ENCODE measurements around the gene FAM9C. TPM values are rescaled to one million over a fixed set of nuclear protein-coding genes. Genes with fewer than 3 reads are reported as not detected.

FAM9C gene
- total and polyA plus RNA-seq, 2 donors (not counting 3 experiments of a cell fraction or from before 2014, with no cell fraction given), result not detected

GRCh38 chrX:13066391-13066790 is 22.0 kb upstream of the FAM9C start:
- Histone ChIP-seq H3K4me3 (replicated peaks in 1 of 3; ENCODE audit: insufficient read depth in 1 of 3, low read depth in 1 of 3, low read length in 3 of 3) (no peak overlapping the region), H3K9ac (replicated peaks; ENCODE audit: extremely low read depth, insufficient read depth, low read length) (no peak overlapping the region), H3K4me1 (ENCODE audit: control insufficient read depth, extremely low read depth, insufficient read depth, low read length) (peaks cover 5% of the 10 kb centered on the region), H3K27me3 (ENCODE audit: control insufficient read depth in 2 of 2, insufficient read depth in 2 of 2, low read length in 2 of 2) (no peaks in the 10 kb centered on the region), H3K36me3 (ENCODE audit: control insufficient read depth in 2 of 2, extremely low read depth in 1 of 2, insufficient read depth in 2 of 2, low read length in 2 of 2) (no peaks in the 10 kb centered on the region), H2AFZ (ENCODE audit: low read depth, low read length) (no peak overlapping the region), H4K20me1 (replicated peaks; ENCODE audit: control insufficient read depth, extremely low read depth, insufficient read depth, low read length) (no peaks in the 10 kb centered on the region), H3K79me2 (ENCODE audit: control insufficient read depth, insufficient read depth, low read length) (no peaks in the 10 kb centered on the region), H3K9me3 (replicated peaks; ENCODE audit: control insufficient read depth, insufficient read depth, low read length) (no peaks in the 10 kb centered on the region), H3K27ac (ENCODE audit: insufficient read depth, low read depth, low read length) (no peak overlapping the region), H3K9me1 (replicated peaks; ENCODE audit: control insufficient read depth, extremely low read depth, insufficient read depth, low read length) (no peaks in the 10 kb centered on the region), H3K4me2 (ENCODE audit: insufficient read depth, low read length) (no peak overlapping the region)
- FAIRE-seq (no peak), DNase-seq (ENCODE audit: low read depth, low spot score) (no peak)
- ChIA-PET POLR2A (no interaction called here), CTCF (interaction anchor here (0.7 to 1.0 kb wide), 2 partner anchors 12 to 24 kb away, joined by 3 read pairs; no protein-coding TSS in a partner anchor)
- dilution Hi-C loops (cut with MboI; ENCODE audit: extremely low pct_ligation_motif_present, low sequenced_read_pairs) (no loop called here), intact Hi-C loops (cut with micrococcal nuclease) (no loop called here)
- TF ChIP-seq MYC (IDR thresholded peaks at IDR 0.05; ENCODE audit: low read depth, low read length) (no peak), FOS (IDR thresholded peaks at IDR 0.05; ENCODE audit: borderline replicate concordance, insufficient read depth, low read length) (no peak), GATA2 (IDR thresholded peaks at IDR 0.05; ENCODE audit: insufficient read depth, insufficient read length, low read depth, low read length) (no peak), POLR2A (IDR thresholded peaks at IDR 0.05; ENCODE audit: low read depth, low read length) (no peak), MAX (IDR thresholded peaks at IDR 0.05; ENCODE audit: insufficient read depth, insufficient read length) (no peak), EZH2 (IDR thresholded peaks at IDR 0.05; ENCODE audit: borderline replicate concordance, low read depth, low read length, severe bottlenecking) (no peak), JUN (IDR thresholded peaks at IDR 0.05; ENCODE audit: borderline replicate concordance, insufficient read depth, insufficient read length, low read depth) (no peak)
- BruUV-seq (replicated peaks), result no TSS peak

GRCh38 chrX:13064599-13065143 is 20.3 kb upstream of the FAM9C start:
- no peak overlapping the region for H3K27ac ChIP-seq (ENCODE audit: insufficient read depth, low read depth, low read length)
- no peaks in the 10 kb centered on the region for H4K20me1 ChIP-seq (replicated peaks; ENCODE audit: control insufficient read depth, extremely low read depth, insufficient read depth, low read length)
- DNase-seq (ENCODE audit: low read depth, low spot score) (no peak), FAIRE-seq (no peak)
- no peaks in the 10 kb centered on the region for H3K79me2 ChIP-seq (ENCODE audit: control insufficient read depth, insufficient read depth, low read length)
- TF ChIP-seq FOS (IDR thresholded peaks at IDR 0.05; ENCODE audit: borderline replicate concordance, insufficient read depth, low read length), result no peak
- TF ChIP-seq MYC (IDR thresholded peaks at IDR 0.05; ENCODE audit: low read depth, low read length), result no peak
- TF ChIP-seq POLR2A (IDR thresholded peaks at IDR 0.05; ENCODE audit: low read depth, low read length), result no peak
- no peak for TF ChIP-seq EZH2 (IDR thresholded peaks at IDR 0.05; ENCODE audit: borderline replicate concordance, low read depth, low read length, severe bottlenecking)
- TF ChIP-seq JUN (IDR thresholded peaks at IDR 0.05; ENCODE audit: borderline replicate concordance, insufficient read depth, insufficient read length, low read depth), result no peak
- no peak for TF ChIP-seq POLR2AphosphoS5 (IDR thresholded peaks at IDR 0.05; ENCODE audit: insufficient read depth, low read depth, low read length)
- TF ChIP-seq GATA2 (IDR thresholded peaks at IDR 0.05; ENCODE audit: insufficient read depth, insufficient read length, low read depth, low read length), result no peak
- no peak for TF ChIP-seq MAX (IDR thresholded peaks at IDR 0.05; ENCODE audit: insufficient read depth, insufficient read length)
- TF ChIP-seq CTCF (IDR thresholded peaks at IDR 0.05; ENCODE audit: extremely low read depth in 1 of 2, insufficient read depth in 1 of 2, low read depth in 1 of 2, low read length in 2 of 2), result no peak
- H2AFZ ChIP-seq (ENCODE audit: low read depth, low read length), result no peak overlapping the region
- no peak overlapping the region for H3K9ac ChIP-seq (replicated peaks; ENCODE audit: extremely low read depth, insufficient read depth, low read length)
- CTCF ChIA-PET, result no interaction called here
- dilution Hi-C loops (cut with MboI; ENCODE audit: extremely low pct_ligation_motif_present, low sequenced_read_pairs), result no loop called here
- H3K4me3 ChIP-seq (replicated peaks in 1 of 3; ENCODE audit: insufficient read depth in 1 of 3, low read depth in 1 of 3, low read length in 3 of 3), result no peak overlapping the region
- POLR2A ChIA-PET, result interaction anchor here (0.6 kb wide), 1 partner anchor 12 kb away, joined by 3 read pairs; no protein-coding TSS in a partner anchor
- BruUV-seq (replicated peaks), result no TSS peak
- peaks cover 6% of the 10 kb centered on the region for H3K4me1 ChIP-seq (ENCODE audit: control insufficient read depth, extremely low read depth, insufficient read depth, low read length)
- no peaks in the 10 kb centered on the region for H3K9me1 ChIP-seq (replicated peaks; ENCODE audit: control insufficient read depth, extremely low read depth, insufficient read depth, low read length)
- no peaks in the 10 kb centered on the region for H3K36me3 ChIP-seq (ENCODE audit: control insufficient read depth in 2 of 2, extremely low read depth in 1 of 2, insufficient read depth in 2 of 2, low read length in 2 of 2)
- no peaks in the 10 kb centered on the region for H3K27me3 ChIP-seq (ENCODE audit: control insufficient read depth in 2 of 2, insufficient read depth in 2 of 2, low read length in 2 of 2)
- H3K4me2 ChIP-seq (ENCODE audit: insufficient read depth, low read length), result no peak overlapping the region
- H3K9me3 ChIP-seq (replicated peaks; ENCODE audit: control insufficient read depth, insufficient read depth, low read length), result no peaks in the 10 kb centered on the region
- intact Hi-C loops (cut with micrococcal nuclease), result no loop called here

Measured in endothelial cell of umbilical vein (primary cell).